ENCODE measurements around the gene KCNIP1. TPM values are rescaled to one million over a fixed set of nuclear protein-coding genes. Genes with fewer than 3 reads are reported as not detected.

Gene KCNIP1
- total RNA-seq, 1 donor from 2014 or later: 1.5 TPM

- DNase-seq (ENCODE audit: low spot score): no peak
Observed at GRCh38 chr5:170642066-170642735, 138.4 kb downstream of the KCNIP1 start.

DNA sequence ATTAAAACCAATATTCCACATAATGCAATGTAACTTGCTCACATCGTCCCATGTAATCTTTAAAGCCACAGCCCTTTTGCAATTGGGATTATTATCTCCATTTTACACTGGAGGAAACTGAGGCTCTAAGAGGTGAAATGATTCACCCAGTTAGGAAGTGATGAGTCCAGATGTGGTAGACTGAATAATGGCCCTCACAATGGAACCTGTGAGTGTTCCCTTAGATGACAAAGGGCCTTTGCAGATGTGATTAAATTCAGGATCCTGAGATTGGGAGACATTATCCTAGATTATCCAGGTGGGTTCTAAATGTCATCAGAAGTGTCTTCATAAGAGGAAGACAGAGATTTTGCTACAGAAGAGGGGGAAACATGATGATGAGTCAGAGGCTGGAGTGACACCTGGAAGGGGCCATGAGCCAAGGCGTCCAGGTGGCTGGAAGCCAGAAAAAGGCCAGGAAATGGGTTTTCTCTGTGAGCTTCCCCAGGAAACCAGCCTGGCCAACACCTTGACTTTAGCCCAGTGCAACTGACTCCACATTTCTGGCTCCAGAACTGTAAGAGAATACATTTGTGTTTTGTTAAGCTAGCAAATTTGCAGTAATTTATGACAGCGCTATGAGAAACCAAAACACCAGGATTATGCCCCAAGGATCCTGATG, 139.1 kb downstream of the KCNIP1 start:
- no peak for DNase-seq (ENCODE audit: low spot score)

DNA sequence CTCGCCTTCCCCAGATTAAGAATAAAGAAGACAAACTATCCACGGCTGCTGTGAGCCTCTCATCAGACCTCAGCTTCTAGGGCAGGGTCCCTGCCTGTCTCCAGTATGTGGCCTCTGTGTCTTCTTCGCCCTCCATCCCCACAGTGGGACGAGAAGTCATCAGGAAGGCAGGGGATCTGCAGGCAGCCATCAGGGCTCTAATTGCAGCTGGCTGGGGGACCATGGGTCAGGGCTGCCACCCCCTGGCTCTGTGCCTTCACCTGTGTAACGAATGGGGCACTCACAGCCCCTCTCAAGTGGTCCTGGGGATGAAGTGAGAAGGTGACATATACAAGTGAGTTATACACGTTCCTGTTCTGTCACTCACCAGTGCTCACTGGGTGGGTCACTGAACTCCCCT, 139.8 kb downstream of the KCNIP1 start:
- no peak for DNase-seq (ENCODE audit: low spot score)

GRCh38 chr5:170644501-170644900, 140.7 kb downstream of the KCNIP1 start:
- no peak for DNase-seq (ENCODE audit: low spot score)

DNA sequence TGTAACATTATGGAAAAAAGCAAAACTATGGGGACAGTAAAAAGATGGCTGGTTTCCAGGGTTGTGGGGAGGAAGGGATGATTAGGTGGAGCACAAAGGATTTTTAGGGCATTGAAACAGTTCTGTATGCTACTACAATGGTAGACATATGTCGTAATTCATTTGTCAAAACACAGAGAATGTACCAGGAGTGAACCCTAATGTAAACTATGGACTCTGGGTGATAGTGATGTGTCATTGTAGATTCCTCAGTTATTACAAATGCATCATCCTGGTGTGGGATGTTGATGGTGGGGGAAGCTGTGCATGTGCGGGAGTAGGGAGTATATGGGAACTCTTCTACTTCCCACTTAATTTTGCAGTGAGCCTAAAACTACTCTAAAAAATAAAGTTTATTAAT, 144.7 kb downstream of the KCNIP1 start:
- no peak for DNase-seq (ENCODE audit: low spot score)

DNA sequence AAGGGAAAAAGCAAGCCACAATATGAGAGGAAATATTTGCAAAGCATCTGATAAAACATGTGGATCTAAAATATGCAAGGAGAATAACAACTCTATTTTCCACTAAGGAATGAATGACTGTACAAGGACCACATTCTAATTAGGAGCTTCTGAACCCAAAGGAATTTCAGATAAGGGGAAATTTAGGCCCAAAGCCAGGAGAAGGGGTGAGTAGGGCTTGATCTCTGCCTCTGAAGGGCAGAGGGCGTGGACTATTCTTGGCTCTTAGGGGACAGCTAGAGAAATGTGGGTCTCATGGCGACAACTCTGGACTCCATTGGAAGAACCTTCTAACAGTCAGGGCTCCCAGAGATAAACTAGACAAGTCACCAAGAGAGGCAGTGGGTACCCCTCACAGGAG, 147.0 kb downstream of the KCNIP1 start:
- no peak for DNase-seq (ENCODE audit: low spot score)

DNA sequence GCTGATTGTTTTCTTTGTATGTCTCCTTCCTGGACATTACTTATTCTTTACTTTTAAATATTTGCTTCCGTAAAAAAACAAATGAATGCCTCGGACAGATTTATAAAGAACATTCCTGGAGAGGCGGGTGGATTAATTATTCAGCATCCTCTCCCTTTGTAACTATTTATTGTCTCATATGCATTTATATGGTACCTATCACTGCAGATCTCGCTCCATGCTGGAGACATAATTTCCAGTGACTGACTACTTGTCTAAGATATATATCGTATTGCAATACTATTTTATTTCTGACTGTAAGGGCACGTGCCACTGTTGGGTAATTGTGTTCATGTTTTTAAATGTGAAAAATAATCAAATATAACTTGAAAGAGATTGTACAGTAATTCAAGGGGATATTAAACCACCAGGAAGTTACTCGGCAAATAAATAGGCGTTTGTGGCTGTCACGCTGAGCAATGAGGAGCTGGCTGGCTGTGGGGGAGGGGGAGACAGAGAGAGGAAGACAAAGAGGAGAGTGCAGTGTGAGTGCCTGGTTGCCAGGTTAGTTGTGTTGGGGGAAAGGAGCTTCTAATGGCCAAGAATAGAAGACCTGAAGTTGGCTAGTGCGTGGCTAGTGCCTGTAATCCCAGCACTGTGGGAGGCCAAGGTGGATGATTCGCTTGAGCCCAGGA, 147.9 kb downstream of the KCNIP1 start:
- no peak for DNase-seq (ENCODE audit: low spot score)

DNA sequence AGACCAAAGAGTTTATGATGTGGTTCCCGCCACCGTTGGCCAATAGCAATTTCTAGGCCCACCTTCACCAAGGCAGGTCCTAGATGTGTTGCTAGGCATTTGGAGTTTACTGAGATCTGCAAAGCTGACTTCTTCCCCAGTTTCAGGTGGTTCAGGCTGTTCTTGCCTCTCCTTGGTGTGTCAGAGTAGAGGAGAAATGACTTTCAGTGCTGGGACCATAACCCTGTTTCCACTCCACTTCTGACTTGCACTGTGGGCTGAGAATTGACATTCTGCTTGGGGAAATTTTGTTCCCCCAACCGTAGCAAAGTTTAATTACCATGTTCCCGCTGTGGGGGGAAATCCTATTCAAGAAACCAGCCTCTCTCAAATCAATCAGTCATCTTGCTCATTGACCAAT, 151.7 kb downstream of the KCNIP1 start:
- no peak for DNase-seq (ENCODE audit: low spot score)

DNA sequence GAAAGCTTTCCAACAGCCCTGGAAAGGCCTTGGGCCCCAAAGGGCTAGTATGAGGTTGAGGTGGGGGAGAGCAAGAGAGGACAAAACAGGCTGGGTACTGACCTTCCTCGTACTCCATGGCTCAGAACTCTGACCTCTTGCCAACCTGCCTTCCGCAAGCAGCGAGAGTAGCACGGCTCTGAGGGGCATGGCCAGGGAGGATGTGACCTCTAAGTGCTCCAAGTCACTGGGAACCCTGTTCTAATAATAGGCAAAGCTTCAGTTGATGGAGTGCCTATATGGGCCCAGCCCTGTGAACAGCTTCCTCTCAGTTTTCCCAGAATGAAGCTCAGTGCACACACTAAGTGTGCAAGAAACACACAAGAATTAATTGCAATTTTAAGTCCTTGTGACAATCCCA, 152.1 kb downstream of the KCNIP1 start:
- no peak for DNase-seq (ENCODE audit: low spot score)

DNA sequence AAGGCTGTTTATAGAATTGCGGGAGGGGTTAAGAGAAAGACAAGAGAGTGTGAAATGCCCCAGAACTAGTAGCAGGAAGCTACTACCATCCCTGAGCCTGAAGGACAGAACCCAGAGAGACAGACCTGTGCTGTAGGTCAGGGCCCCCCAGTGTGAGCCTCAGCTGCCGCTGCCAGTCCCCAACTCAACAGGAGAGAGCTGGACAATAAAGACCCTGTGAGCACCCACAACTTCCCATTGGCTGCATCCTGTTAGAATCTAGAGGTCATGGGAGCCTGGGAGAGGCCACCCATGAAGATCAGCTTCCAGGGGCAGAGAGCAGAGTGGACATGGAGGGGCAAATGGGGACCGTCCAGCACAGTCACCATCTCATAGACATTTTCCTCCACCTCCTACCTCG, 152.5 kb downstream of the KCNIP1 start:
- DNase-seq (ENCODE audit: low spot score): no peak

- no peak for DNase-seq (ENCODE audit: low spot score)
Observed at GRCh38 chr5:170660531-170660930, 156.7 kb downstream of the KCNIP1 start.

DNA sequence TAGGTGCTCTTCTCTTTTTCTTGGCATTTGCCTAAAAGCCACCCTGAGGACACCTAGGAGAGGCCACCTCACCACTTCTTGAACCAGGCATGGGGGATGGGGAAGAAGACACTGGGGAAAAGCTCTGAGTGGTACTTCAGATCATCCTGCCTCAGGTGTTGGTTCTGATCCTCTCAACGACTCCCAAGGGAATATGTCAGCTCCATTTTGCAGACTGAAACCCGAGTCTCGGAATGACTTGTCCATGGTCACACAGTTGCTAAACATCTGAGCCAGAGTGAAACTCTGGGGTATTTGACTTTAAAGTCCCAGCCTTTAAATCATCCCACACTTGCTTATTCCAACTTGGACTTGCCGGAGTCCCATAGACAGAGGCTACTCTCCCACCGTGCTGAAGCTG, 159.1 kb downstream of the KCNIP1 start:
- DNase-seq (ENCODE audit: low spot score): no peak

- DNase-seq (ENCODE audit: low spot score): no peak
Observed at GRCh38 chr5:170678811-170679210, 175.0 kb downstream of the KCNIP1 start.

GRCh38 chr5:170681013-170681433, 177.2 kb downstream of the KCNIP1 start:
- peak; percentile 22 for DNase-seq (ENCODE audit: low spot score)

GRCh38 chr5:170691657-170692056, 187.8 kb downstream of the KCNIP1 start:
- DNase-seq (ENCODE audit: low spot score): no peak

GRCh38 chr5:170693701-170694100, 189.9 kb downstream of the KCNIP1 start:
- no peak for DNase-seq (ENCODE audit: low spot score)

DNA sequence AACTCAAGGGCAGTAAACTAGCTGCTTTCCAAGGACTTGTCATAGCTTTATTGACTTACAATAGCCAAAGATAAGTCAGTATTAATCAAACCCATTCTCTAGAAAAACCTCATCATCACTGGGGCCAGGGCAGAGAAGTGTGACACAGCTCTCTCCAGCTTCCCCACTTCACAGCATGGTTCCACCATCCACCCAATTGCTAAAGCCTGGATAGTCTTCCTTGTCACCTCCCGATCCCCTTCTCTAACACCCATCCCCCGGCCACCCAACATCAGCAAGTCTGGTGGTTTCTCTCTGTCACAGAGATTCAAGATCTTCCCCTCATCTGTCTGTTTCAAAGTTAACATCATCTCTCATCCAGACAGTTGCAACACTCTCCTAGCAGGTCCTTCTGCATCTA, 191.1 kb downstream of the KCNIP1 start:
- DNase-seq (ENCODE audit: low spot score): no peak

- no peak for DNase-seq (ENCODE audit: low spot score)
Observed at GRCh38 chr5:170697031-170697430, 193.2 kb downstream of the KCNIP1 start.

DNA sequence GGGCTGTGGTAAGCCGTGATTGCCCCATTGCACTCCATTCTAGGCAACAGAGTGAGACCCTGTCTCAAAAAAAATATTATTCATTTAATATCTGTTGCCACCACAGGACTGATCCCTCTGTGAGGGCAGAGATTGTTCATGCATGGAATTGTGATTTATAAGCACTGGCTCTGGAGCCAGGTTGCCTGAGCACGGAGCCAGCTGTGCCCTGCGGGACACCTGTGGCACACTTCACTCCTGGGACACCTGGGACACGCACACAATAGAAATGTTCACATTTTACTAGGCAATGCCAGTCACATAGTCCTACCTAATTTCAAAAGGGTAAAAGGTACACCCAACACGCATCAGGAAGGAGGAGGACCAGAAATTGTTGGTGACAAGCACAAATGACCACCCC, 196.7 kb downstream of the KCNIP1 start:
- DNase-seq (ENCODE audit: low spot score): no peak

- DNase-seq (ENCODE audit: low spot score): no peak
Observed at GRCh38 chr5:170701334-170701733, 197.5 kb downstream of the KCNIP1 start.

GRCh38 chr5:170704417-170705192, 200.8 kb downstream of the KCNIP1 start:
- DNase-seq (ENCODE audit: low spot score): no peak

DNA sequence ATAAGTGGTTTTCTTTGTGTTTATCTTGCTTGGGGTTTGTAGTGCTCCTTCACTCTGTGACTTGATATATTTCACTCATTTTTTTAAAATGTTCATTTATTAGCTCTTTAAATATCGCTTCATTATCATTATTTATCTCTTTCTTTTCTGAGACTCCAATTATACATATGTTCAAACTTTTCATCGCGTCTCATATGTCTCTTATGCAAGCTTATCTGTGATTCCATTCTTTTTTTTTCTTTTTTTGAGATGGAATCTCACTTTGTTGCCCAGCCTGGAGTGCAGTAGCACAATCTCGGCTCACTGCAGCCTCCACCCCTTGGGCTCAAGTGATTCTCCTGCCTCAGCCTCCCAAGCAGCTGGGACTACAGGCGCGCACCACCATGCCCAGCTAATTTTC, 205.8 kb downstream of the KCNIP1 start:
- no peak for DNase-seq (ENCODE audit: low spot score)
